HUDEP-2 (cell line): ENCODE measurements around the gene HLX.

Source experiments
- DNase-seq, 76 experiments: peaks; one replicate each; lab custom pipeline; 2025; ENCODE audit not compliant: unreplicated experiment in 76 of 76; lab: John Stamatoyannopoulos, UW

HLX gene

DNA sequence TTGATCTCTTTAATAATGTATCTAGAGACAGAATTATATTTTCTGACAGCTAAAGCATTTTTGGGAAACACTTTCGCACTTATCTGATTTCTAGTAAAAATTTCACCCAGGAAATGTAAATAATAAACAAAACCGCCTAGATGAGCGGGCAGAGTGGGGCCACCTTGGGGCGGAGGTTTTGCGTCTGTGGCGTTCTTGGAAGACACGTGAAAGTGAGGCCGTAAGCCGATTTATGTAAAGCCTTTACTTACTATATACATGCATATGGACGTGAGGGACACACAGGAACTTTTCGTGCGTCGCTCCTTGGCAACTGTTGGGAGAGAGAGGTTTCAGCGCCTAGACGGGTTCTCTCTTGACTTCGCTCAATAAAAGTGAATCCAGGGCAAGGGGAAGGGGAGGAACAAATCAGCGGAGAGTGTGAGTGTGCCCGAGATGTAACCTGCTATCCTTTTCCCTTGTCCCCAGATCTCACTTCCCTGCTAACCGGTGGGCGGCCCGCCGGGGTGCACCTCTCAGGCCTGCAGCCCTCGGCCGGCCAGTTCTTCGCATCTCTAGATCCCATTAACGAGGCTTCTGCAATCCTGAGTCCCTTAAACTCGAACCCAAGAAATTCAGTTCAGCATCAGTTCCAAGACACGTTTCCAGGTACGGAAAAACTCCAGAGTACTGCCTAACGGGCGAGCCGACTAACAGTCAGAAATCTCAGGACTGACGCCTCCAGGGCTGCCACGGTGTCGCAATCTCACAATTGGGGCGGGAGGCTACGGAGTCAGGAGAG is 1.7 kb downstream of the HLX start:
- no peak for DNase-seq

DNA sequence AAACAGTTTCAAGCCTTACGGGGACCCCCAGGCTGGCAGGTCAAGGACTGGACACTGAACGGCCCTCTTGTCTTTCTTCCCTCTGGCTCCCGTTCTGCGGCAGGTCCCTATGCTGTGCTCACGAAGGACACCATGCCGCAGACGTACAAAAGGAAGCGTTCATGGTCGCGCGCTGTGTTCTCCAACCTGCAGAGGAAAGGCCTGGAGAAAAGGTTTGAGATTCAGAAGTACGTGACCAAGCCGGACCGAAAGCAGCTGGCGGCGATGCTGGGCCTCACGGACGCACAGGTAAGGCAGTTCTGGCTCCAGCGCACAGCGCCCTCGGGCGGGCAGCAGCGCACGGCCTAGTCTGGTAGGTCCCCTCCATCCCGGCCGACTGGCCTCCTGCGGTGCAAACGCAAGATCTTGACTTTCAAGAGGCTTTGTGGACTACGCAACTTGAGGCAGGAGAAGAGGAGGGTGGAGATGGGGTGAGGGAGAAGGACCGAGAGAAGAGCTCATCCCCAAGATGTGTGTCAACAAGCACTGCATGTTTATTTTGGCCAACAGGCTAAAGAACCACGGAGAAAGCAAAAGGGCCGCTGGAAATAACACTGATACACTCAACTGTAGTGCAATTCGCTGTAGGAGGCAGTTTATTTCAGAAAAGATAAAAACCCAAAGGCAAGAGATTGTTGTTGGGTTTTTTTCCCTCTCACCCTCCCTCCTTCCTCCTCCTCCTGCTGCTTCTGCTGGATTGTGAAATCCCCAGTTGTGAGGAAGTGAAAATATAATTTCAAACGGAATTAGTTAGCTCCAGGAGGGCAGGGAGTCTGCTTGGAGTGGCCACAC is 3.0 kb downstream of the HLX start:
- no peak for DNase-seq

DNA sequence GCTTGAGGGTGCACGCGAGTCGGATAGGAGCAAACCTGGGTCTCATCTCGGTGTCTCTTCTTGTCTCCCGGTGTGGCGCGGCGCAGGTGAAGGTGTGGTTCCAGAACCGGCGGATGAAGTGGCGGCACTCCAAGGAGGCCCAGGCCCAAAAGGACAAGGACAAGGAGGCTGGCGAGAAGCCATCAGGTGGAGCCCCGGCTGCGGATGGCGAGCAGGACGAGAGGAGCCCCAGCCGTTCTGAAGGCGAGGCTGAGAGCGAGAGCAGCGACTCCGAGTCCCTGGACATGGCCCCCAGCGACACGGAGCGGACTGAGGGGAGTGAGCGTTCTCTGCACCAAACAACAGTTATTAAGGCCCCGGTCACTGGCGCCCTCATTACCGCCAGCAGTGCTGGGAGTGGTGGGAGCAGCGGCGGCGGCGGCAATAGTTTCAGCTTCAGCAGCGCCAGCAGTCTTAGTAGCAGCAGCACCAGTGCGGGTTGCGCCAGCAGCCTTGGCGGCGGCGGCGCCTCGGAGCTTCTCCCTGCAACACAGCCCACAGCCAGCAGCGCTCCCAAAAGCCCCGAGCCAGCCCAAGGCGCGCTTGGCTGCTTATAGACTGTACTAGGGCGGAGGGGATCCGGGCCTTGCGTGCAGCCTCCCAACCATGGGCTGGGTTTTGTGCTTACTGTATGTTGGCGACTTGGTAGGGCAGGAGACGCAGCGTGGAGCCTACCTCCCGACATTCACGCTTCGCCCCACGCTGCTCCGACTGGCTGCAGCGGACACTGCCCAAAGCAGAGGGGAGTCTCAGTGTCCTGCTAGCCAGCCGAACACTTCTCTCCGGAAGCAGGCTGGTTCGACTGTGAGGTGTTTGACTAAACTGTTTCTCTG is 5.1 kb downstream of the HLX start:
- no peak for DNase-seq

DNA sequence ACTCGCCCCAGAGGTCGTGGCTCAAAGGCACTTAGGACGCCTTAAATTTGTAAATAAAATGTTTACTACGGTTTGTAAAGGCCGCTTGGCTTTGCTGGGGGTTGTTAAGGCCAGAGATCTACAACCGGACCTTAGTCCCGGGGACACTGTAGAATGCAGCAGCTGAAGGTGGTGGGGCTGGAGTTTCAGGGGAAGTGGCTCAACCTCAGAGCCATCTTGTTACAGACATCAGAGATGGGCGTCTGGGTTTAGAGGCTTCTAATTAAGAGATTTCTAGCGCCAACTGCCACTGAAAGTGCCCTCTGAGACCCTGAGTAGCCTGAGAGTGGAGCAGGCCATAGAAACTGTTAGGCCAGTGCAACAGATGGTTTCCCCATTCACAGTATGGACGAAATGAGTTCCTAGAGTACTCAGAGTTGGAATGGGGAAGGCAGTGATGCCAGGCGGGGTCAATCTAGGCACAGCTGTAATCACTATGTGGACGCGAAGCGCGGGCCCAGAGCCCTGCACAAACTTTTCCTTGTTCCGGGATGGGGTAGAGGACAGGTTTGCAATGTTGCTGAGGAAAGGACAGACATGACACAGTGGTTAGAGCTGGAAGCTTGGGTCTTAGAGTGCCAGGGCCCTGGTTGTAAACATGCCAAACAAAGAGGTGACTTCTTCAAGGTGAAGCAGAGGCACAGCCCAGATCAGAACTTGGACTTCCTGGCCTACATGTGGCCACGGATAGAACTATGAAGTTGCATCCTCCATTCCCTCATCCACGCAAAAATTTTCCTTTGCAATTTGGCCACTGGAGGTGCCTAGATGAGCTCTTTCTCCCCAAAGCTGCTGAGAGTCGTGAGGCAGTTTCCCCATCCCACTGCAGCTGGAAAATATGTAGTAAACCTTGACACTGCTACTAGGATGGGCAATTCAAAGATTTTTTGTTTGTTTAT is 6.0 kb downstream of the HLX start:
- no peak for DNase-seq

DNA sequence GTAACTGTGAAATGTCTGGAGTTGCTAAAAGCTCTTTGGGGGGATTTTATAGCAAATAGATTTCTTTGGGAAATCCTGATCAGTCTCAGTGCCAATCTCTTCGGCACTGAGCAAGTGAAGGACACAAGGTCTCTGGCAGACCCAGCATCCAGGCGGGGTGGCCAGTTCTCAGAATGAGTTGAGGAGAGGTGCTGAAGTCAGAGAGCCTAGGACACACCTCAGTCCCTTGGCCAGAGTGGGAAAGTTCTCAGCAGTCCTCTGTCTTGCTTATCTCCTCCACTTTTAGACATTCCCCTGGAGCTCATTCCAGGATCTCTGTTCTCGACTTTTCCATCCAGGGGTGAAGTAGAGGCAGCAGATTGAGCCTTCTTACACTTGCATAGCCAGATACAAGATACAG is 6.7 kb downstream of the HLX start:
- DNase-seq, result no peak

DNA sequence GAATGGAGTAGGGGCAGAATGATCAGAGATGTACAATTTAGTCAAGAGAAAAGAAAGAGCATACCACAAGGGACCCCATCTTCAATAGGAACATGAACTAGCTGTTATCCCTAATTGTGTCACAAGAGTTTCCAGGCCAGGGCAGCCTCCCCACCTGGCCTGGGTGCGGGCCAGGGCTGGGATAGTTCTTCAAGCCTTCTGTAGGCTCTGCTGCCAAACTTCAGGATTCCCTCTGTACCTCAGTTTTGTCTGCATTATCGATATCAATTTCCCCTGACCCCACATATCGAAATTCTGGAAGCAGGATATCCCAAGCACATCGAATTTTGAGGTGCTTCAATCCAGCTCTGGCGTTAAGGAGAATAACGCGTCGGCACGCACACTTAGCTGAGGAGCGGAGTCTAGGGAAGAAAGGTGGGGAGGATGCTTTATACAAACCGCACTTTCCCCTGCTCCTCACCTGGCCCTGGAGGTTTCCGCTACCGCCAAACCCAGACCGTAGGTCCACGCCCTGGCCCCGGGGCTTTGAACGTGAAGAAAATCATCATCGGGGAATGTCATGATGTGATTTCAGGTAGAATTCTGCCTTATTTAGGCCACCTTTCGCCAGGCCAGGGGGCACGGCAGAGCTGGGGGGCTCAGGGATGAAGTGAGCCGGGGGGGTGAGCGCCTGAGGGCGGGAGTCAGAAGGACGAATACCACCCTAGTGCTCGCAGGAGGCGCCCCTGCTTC is 7.4 kb downstream of the HLX start:
- DNase-seq, result no peak

DNA sequence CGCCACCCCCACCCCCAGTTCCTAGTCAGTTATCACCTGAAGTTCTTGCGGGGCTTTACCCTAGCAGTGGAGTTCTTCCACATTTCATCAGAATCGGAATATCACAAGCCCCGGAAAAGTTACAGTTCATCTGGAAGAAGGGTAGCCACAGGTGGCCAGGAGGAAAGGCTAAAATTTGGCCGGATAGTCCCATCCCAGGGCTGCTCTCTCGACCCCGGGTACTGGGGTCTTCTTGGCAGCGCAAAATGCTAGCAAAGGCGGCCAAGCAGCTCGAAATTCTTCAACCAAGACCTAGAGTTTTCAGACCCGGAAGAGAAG is 7.9 kb downstream of the HLX start:
- DNase-seq, result no peak

DNA sequence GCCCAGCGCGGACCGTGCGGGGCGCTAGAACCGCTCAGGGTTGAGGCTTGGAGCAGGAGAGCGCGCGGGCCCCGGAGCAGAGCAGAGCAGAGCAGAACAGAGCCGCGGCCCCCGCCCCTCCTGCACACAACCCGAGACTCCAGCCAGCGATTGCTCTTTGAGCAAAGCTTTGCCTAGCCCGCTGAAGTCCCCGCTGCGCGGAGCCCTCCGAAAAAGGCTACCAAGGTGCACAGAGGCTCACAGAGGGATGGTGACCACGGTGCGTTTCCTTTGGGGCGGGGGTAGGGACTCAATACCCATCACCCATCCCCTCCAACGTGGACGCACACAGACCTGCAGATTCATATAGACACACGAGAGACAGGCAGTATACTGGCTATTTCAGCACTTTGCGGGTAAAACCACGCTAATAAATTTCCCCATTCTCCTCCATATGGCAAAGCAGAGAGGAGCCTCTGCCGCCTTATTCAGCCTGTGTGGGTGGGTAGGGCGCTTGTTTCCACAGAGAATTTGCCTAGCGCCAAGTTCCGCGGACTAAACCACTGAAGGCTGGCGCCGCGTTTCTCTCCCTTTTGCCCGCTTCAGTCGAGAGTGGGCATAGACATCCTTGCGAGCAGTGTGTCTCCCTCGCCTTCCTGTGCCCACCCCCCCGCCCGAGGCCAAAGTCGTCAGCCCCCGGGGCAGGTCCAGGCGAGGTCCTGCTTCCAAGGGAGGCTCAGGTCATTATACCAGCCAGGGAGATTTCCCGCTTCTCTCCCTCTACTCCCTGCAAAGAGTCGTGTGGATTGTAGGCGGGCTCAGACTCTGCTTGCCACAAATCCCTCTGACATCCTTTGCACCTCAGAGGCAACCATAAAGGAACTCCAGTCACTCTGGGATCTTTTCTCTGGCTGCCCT is 8.5 kb downstream of the HLX start:
- no peak for DNase-seq

DNA sequence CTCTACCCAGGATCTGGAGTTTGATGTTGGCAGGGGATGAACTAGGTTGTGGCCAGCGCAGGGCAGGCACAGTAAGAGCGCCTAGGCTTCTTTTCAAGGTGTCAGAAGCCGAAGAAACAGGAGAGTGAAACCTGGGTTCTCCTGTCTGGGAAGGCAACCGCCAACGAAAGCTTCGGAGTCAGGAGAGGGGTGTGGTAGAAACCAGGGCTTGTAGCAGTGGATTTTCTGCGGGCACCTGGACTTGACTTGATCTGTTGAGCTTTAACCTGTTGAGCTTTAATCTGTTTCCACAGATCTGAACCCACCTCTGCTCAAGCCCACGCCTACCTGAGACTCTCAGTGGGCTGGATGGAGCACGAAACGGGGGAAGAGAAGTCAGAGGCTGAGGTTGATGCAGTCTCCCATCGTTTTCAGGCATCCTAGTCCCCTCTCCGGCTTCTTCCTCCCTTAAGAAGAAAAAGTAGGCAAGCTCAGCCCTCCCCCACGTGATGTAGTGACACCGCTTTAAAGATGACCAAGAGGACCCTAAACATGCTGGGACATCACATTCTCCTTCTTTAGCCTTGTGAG is 9.3 kb downstream of the HLX start:
- no peak for DNase-seq

DNA sequence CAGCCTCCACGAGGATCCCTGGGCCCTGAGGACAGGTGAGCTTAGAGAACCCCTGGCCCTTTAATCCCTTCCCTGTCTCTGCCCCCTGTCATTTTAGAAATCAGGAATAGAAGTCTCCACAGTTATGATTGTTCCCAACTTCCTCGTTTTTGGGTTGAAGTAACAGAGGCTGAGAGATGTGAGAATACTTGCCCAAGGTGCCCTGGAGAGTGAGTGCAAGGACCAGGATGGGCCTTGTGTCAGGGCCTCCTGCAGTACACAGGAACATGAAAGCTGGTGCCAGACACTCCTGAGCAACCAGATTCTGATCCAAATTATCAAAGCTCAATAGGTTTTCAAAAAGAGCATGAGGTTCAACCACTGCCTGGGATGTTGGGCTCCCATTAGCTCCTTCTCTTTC is 10.1 kb downstream of the HLX start:
- DNase-seq, result no peak

DNA sequence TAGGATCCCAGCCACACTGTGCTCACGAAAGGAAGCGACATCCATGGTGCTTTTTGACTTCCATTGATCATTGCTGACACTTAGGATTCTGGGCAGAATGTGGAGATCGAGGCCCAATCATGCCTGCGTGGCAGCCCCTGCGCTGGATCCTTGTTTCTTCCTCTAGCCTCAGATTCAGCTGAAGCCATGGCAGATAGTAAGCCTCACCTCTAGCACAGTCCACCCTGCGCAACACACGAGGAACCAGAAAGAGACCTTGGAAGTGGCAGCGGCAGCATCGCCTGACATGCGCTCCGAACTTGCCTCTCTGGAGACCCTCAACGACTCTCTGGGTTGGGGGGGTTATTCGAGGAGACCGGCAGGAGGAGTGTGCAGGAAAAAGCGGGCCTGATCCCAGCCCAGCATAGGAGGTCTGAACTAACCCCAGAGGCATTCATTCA is 10.6 kb downstream of the HLX start:
- no peak for DNase-seq

DNA sequence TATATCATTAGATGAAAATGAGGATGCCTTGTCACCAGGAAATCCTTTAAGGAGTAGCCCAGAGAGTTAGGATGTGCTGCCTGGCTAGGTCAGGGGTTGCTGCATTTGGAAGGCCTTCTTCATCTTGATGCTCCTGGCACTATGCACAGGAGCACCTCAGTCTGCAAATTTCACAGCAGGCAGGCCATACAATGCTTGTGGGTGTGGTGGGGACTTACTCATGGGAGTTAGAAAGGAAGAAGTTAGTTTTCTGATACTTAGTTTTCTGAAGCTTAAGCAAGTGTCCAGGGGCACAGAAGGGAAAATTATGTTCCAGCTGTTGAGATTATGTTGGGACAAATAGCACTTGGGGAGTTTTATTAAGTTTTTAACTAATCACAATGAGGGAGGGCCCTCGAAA is 11.4 kb downstream of the HLX start:
- DNase-seq, result no peak

DNA sequence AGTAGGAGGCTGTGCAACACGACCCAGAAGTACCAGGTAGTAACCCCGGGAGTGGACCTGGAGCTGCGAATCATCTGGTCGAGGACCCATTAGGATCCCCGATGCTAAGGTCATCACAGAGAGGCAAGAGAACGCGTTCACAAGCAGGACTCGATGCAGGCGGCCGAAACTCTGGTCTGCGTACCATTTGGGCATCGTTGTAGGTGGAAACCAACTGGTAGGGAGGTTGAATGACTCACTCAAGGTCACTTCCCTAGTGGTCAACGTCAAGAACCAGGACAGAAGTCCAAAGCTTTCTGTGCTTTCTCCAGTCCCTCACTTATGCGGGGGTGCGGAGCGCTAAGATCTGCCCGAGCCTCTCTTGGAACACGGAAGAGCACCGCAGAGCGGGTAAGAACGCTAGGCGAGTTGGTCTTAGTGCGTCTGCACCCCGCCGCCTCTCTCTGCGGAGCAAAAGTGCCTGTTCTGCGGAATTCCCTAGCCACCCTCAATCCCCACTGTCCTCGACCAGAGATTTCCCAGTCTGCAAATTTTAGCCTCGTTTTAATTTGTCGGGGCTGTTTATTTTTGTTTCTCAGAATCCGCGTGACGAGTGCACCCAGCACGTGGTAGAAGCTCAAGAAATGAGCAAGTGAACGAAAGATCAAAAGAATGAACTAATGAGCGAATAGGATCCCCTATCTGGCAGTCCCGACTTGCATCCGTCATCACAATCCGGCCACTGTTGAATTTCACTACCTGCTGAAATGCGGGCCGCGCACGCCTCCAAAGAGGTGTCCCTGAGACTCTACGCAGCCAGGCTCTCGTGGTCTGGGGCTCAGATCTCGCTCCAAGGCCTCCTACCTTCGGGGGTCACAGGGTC is 12.2 kb downstream of the HLX start:
- DNase-seq, result no peak

DNA sequence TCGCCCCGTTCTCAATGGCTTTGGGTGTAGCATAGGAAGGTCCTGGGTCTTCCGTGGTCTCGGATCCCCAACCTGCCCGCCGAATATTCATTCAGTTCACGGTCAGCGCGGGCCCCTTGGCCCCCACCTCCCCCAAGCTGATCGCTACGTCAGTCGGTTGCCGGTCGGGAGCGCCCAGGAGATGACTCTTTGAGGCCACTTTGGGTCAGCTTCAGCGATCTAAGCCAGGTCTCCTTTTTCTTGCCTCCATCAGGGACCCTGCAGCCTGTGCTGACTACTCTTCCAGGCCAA is 12.8 kb downstream of the HLX start:
- DNase-seq, result no peak

DNA sequence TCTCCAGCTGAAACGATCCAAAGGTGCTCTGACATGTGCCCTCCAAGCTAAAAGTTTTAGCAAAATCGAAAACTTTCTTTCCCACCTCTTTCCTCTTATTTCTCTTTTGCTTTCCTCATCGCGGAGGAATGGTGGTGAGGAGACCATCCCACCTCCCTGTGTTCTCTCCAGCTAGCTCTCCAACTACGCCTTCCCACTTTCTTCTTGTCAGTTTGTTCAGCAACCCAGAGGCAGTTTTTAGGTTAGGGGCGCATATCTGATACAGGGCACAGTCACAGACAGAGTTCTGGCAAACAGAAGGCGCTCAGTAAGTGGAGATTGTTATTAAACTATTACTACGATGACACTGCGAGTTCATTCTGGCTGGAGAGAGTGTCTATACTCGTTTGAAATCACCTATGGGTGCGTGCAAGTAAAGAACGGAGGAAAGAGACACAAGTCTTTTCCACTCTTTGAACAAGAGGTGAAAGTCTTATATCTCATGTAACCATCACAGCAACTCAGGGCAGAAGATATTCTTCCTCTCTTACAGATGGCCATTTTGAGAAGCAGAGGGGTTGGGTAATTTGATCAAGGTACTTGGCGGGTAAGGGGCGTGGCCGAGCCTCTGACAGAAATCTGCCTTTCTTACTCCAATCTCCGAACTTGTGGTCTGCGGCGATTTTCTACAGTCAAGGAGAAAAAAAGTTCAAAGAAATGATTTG is 13.9 kb downstream of the HLX start:
- no peak for DNase-seq

DNA sequence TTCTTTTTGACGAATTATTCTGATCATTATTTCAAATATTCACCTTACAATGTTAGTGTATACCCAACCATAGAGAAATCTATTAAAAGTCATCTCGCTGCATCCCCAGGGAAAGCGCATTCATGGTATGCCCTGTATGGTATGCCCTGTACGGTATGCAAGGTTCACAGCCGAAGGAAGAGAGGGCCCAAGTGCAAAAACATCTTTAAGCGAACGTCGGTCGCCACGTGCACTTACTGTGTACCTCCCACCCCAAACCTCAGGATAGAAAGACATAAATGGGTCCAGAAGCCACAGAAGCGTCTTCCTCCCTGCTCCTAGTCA is 14.4 kb downstream of the HLX start:
- no peak for DNase-seq
